Measurements from ENCODE around the gene C11orf97. TPM values are rescaled to one million over a fixed set of nuclear protein-coding genes. Genes with fewer than 3 reads are reported as not detected.
A peak's percentile ranks its signal among the peaks of the same experiment; 100 is the strongest.

The C11orf97 gene
- total and polyA plus RNA-seq, 9 of the 15 experiments (the other 6 are each of a cell fraction or from before 2014, with no cell fraction given): not detected

DNA sequence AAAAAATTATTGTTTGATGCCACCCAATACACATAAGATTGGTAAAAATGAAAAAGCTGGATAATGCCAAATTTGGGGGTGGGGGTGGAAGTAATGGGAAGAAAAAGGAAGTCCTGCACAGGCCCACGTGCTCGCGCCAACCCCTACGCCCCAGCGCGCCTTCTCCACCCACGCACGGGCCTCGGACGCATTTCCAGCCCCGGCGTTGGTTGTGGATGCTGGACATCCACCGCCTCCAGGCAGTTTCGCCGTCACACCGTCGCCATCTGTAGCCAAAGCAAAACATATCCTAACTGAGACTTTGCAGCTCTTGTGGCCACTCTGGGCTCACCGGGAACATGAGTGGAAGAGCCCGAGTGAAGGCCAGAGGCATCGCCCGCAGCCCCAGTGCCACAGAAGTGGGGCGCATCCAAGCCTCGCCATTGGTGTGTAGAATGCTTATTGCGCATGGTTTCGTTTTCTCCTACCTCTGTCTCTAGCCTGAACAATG lies 55.0 kb downstream of the C11orf97 start, which contains the start of gene PIWIL4:
Gene PIWIL4 (plus strand): TSS at position 188 of the 490 bp plus-strand sequence. CDS start 151 bp downstream, at position 339.
- no TSS peak for BruUV-seq (replicated peaks)
- Histone ChIP-seq H2AFZ (ENCODE audit: low read depth, low read length) (peak within 1 kb of the TSS; percentile 95), H3K9ac (ENCODE audit: insufficient read depth in 1 of 2, low read depth in 2 of 2, low read length in 2 of 2) (peak within 1 kb of the TSS; percentile 76 to 87), H3K79me2 (ENCODE audit: control insufficient read depth, insufficient read depth, low read length) (peaks cover 13% of the 10 kb centered on the region; the same call in 2 of the 3 replicates), H3K9me3 (replicated peaks; ENCODE audit: control insufficient read depth, insufficient read depth, low read depth, low read length) (no peaks in the 10 kb centered on the region), H3K36me3 (ENCODE audit: control insufficient read depth, insufficient read depth, low read length) (no peaks in the 10 kb centered on the region; the same call in 2 of the 3 replicates), H3K27ac (ENCODE audit: extremely low read depth, low read depth, low read length) (peak within 1 kb of the TSS; percentile 85), H3K4me3 (peak within 1 kb of the TSS; percentile 39), H3K4me1 (replicated peaks in 1 of 2; ENCODE audit: control insufficient read depth in 2 of 2, insufficient read depth in 2 of 2, low read length in 2 of 2) (peaks cover 5 to 28% of the 10 kb centered on the region in 2 experiments), H3K27me3 (ENCODE audit: control insufficient read depth in 2 of 2, insufficient read depth in 2 of 2, low read length in 2 of 2) (no peaks in the 10 kb centered on the region), H4K20me1 (replicated peaks; ENCODE audit: control insufficient read depth, insufficient read depth, low read length) (no peaks in the 10 kb centered on the region), H3K9me1 (ENCODE audit: control insufficient read depth, insufficient read depth, low read length) (no peaks in the 10 kb centered on the region), H3K4me2 (ENCODE audit: insufficient read depth, low read length) (peak within 1 kb of the TSS; percentile 87)
- peak; percentile 61 to 78 (median 68) for DNase-seq (ENCODE audit: extremely low read depth in 1 of 4, low spot score in 3 of 4)
- intact Hi-C loops (cut with micrococcal nuclease): no loop called here
- FAIRE-seq: no peak
- POLR2A ChIA-PET: no interaction called here
- peak; percentile 80 for ATAC-seq
- CTCF ChIA-PET (ENCODE audit: low intra/inter-chr PET ratio): no interaction called here
- 37% methylated on average over 25 of the region's 25 CpGs for WGBS (ENCODE audit: insufficient coverage, low coverage, missing lambda C conversion rate)
- in situ Hi-C loops (cut with MboI): no loop called here
- peak; percentile 47 for TF ChIP-seq POLR2H (tag; IDR thresholded peaks at IDR 0.05; ENCODE audit: low read depth)
- no peak for TF ChIP-seq NCOA6 (IDR thresholded peaks at IDR 0.05)
- TF ChIP-seq, protein P1, sequence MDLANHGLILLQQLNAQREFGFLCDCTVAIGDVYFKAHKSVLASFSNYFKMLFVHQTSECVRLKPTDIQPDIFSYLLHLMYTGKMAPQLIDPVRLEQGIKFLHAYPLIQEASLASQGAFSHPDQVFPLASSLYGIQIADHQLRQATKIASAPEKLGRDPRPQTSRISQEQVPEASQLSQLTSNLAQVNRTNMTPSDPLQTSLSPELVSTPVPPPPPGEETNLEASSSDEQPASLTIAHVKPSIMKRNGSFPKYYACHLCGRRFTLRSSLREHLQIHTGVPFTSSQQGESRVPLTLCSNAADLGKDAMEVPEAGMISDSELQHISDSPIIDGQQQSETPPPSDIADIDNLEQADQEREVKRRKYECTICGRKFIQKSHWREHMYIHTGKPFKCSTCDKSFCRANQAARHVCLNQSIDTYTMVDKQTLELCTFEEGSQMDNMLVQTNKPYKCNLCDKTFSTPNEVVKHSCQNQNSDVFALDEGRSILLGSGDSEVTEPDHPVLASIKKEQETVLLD (IDR thresholded peaks at IDR 0.05): peak; percentile 63
- no peak for TF ChIP-seq WHSC1 (IDR thresholded peaks at IDR 0.05; ENCODE audit: low read length)
- TF ChIP-seq, protein P2, sequence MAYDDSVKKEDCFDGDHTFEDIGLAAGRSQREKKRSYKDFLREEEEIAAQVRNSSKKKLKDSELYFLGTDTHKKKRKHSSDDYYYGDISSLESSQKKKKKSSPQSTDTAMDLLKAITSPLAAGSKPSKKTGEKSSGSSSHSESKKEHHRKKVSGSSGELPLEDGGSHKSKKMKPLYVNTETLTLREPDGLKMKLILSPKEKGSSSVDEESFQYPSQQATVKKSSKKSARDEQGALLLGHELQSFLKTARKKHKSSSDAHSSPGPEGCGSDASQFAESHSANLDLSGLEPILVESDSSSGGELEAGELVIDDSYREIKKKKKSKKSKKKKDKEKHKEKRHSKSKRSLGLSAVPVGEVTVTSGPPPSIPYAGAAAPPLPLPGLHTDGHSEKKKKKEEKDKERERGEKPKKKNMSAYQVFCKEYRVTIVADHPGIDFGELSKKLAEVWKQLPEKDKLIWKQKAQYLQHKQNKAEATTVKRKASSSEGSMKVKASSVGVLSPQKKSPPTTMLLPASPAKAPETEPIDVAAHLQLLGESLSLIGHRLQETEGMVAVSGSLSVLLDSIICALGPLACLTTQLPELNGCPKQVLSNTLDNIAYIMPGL (CRISPR knock-in tag; IDR thresholded peaks at IDR 0.05): no peak
- TF ChIP-seq, protein P3, sequence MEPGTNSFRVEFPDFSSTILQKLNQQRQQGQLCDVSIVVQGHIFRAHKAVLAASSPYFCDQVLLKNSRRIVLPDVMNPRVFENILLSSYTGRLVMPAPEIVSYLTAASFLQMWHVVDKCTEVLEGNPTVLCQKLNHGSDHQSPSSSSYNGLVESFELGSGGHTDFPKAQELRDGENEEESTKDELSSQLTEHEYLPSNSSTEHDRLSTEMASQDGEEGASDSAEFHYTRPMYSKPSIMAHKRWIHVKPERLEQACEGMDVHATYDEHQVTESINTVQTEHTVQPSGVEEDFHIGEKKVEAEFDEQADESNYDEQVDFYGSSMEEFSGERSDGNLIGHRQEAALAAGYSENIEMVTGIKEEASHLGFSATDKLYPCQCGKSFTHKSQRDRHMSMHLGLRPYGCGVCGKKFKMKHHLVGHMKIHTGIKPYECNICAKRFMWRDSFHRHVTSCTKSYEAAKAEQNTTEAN (CRISPR knock-in tag; IDR thresholded peaks at IDR 0.05): no peak
- TF ChIP-seq MAFK (IDR thresholded peaks at IDR 0.05; ENCODE audit: low read length): no peak
- peak; percentile 53 for TF ChIP-seq TAF7 (tag; IDR thresholded peaks at IDR 0.05)
- no peak for TF ChIP-seq MCM2 (IDR thresholded peaks at IDR 0.05; ENCODE audit: low read depth)
- TF ChIP-seq ASH1L (IDR thresholded peaks at IDR 0.05; ENCODE audit: borderline replicate concordance, low read depth, partially characterized antibody): no peak
- TF ChIP-seq, protein P4, sequence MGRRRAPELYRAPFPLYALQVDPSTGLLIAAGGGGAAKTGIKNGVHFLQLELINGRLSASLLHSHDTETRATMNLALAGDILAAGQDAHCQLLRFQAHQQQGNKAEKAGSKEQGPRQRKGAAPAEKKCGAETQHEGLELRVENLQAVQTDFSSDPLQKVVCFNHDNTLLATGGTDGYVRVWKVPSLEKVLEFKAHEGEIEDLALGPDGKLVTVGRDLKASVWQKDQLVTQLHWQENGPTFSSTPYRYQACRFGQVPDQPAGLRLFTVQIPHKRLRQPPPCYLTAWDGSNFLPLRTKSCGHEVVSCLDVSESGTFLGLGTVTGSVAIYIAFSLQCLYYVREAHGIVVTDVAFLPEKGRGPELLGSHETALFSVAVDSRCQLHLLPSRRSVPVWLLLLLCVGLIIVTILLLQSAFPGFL (CRISPR knock-in tag; IDR thresholded peaks at IDR 0.05): no peak
- peak; percentile 74 for TF ChIP-seq POLR2A (conservative IDR thresholded peaks at IDR 0.05)
- TF ChIP-seq ZNF282 (CRISPR knock-in tag; IDR thresholded peaks at IDR 0.05): no peak
- TF ChIP-seq ELF2 (CRISPR knock-in tag; IDR thresholded peaks at IDR 0.05): no peak
- no peak for TF ChIP-seq HNRNPH1 (optimal IDR thresholded peaks at IDR 0.05; ENCODE audit: low read depth, low read length)
- no peak for TF ChIP-seq ZNF143 (CRISPR knock-in tag; IDR thresholded peaks at IDR 0.05)
